Loucy (cell line): ENCODE results near the gene PTH2R.

Experiments used
- H2AFZ ChIP-seq: fragments of 200-600 bp; sonication (generic); 2 replicates; pipeline ENCODE4 v1.6.0; 2016; ENCODE audit warnings: antibody characterized with exemption, mild to moderate bottlenecking, low read length, moderate library complexity
- H3F3A ChIP-seq: fragments of 200-600 bp; 2 replicates; pipeline ENCODE4 v1.6.0; 2016; ENCODE audit warnings: antibody characterized with exemption, low read depth, mild to moderate bottlenecking
- H3K27me3 ChIP-seq: fragments of 200-600 bp; sonication (generic); 2 replicates; pipeline ENCODE4 v1.6.1; 2014; ENCODE audit warnings: low read length, mild to moderate bottlenecking; ENCODE audit not compliant: insufficient read depth, poor library complexity, severe bottlenecking
- H3K36me3 ChIP-seq: fragments of 200-600 bp; sonication (generic); 2 replicates; pipeline ENCODE4 v1.6.1; 2016; ENCODE audit warnings: low read length; ENCODE audit not compliant: insufficient read depth
- H3K4me1 ChIP-seq: fragments of 200-600 bp; sonication (generic); 2 replicates; pipeline ENCODE4 v1.5.1; 2014; ENCODE audit warnings: low read length, mild to moderate bottlenecking; ENCODE audit not compliant: insufficient read depth, poor library complexity, severe bottlenecking
- H3K4me2 ChIP-seq: fragments of 200-600 bp; sonication (generic); 2 replicates; pipeline ENCODE4 v1.6.0; 2014; ENCODE audit warnings: antibody characterized with exemption, low read length, low read depth, mild to moderate bottlenecking; ENCODE audit not compliant: poor library complexity, severe bottlenecking
- H3K4me3 ChIP-seq: fragments of 200-600 bp; sonication (generic); 2 replicates; pipeline ENCODE4 v1.5.1; 2014; ENCODE audit warnings: low read length, mild to moderate bottlenecking, mixed read lengths; ENCODE audit not compliant: poor library complexity, severe bottlenecking
- H3K79me2 ChIP-seq: fragments of 200-600 bp; sonication (generic); 2 replicates; pipeline ENCODE4 v1.6.1; 2014; ENCODE audit warnings: low read length; ENCODE audit not compliant: insufficient read depth
- H3K9ac ChIP-seq: fragments of 200-600 bp; sonication (generic); 2 replicates; pipeline ENCODE4 v1.6.0; 2014; ENCODE audit warnings: mild to moderate bottlenecking, low read depth, low read length, moderate library complexity; ENCODE audit not compliant: poor library complexity, severe bottlenecking
- H3K9me2 ChIP-seq: fragments of 200-600 bp; sonication (generic); replicated peaks from 2 replicates; pipeline ENCODE4 v1.6.1; 2016; ENCODE audit warnings: low read depth, low read length, mixed read lengths
- H3K9me3 ChIP-seq: fragments of 200-600 bp; sonication (generic); 2 replicates; pipeline ENCODE4 v1.6.1; 2014; ENCODE audit warnings: mild to moderate bottlenecking, antibody characterized with exemption, low read length, low read depth; ENCODE audit not compliant: insufficient read depth
- H4K20me1 ChIP-seq: fragments of 200-600 bp; sonication (generic); 2 replicates; pipeline ENCODE4 v1.6.0; 2014; ENCODE audit warnings: antibody characterized with exemption, low read length, mild to moderate bottlenecking; ENCODE audit not compliant: insufficient read depth, poor library complexity, severe bottlenecking
- EZH2phosphoT487 ChIP-seq: fragments of 200-600 bp; IDR thresholded peaks from 2 replicates; pipeline ENCODE4 v1.6.1; 2018; ENCODE audit warnings: antibody characterized with exemption, mild to moderate bottlenecking, moderate library complexity, borderline replicate concordance
- TF ChIP-seq, protein P1 (sequence below): fragments of 200-600 bp; sonication (generic); conservative IDR thresholded peaks from 2 replicates; pipeline ENCODE4 v1.5.1; 2014; ENCODE audit warnings: mild to moderate bottlenecking, antibody characterized with exemption, low read length

PTH2R gene

DNA sequence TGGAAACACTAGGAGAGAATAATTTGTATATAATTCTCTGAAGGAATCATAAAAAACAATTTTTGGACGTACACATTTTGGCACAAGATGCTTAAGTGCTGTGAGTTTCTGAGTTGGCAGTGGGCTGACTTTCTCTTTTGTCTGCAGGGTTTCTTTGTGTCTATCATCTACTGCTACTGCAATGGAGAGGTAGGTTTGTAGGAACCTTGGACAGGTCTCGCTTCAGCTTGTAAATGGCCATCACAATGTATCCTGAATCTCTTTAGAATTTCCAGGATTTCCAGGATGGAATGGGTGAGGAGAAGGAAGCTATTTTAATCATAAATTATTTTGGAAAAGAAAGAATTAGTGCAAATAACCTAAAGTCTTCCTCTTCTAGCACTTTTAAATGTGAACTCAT is 83.9 kb downstream of the PTH2R start:
- Histone ChIP-seq H3K36me3 (no peaks in the 10 kb centered on the region), H3K4me2 (no peak overlapping the region), H3F3A (no peaks in the 10 kb centered on the region), H2AFZ (no peak overlapping the region), H3K4me1 (no peaks in the 10 kb centered on the region), H3K27me3 (no peaks in the 10 kb centered on the region), H3K9ac (no peak overlapping the region), H3K4me3 (no peak overlapping the region), H3K79me2 (no peaks in the 10 kb centered on the region), H4K20me1 (no peaks in the 10 kb centered on the region), H3K9me2 (no peaks in the 10 kb centered on the region), H3K9me3 (no peaks in the 10 kb centered on the region)
- no peak for TF ChIP-seq EZH2phosphoT487
- TF ChIP-seq, protein P1, sequence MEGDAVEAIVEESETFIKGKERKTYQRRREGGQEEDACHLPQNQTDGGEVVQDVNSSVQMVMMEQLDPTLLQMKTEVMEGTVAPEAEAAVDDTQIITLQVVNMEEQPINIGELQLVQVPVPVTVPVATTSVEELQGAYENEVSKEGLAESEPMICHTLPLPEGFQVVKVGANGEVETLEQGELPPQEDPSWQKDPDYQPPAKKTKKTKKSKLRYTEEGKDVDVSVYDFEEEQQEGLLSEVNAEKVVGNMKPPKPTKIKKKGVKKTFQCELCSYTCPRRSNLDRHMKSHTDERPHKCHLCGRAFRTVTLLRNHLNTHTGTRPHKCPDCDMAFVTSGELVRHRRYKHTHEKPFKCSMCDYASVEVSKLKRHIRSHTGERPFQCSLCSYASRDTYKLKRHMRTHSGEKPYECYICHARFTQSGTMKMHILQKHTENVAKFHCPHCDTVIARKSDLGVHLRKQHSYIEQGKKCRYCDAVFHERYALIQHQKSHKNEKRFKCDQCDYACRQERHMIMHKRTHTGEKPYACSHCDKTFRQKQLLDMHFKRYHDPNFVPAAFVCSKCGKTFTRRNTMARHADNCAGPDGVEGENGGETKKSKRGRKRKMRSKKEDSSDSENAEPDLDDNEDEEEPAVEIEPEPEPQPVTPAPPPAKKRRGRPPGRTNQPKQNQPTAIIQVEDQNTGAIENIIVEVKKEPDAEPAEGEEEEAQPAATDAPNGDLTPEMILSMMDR, result no peak

DNA sequence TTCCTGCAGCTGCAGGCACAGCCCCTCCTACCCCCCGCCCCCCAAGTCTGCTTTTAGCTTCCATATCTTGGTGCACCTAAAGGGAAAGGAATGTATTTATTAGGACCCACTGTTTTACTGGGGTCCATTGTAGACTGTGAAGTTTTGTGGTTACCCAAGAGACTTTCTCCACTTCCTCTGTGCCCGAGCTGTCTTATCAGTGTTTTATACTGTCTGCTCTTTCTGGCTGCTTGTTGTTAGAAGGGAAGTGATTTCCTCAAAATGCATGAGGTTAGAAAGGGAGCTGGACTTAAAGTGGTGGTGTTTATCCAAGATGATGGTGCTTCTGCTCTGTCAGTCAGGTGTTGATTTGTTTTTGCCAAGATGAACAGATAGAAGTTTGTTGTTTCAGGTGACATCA is 85.0 kb downstream of the PTH2R start:
- H3K4me1 ChIP-seq, result no peaks in the 10 kb centered on the region
- H3K27me3 ChIP-seq, result no peaks in the 10 kb centered on the region
- no peaks in the 10 kb centered on the region for H3K79me2 ChIP-seq
- no peaks in the 10 kb centered on the region for H3K9me3 ChIP-seq
- no peak for TF ChIP-seq EZH2phosphoT487
- TF ChIP-seq, protein P1, result no peak
- H2AFZ ChIP-seq, result no peak overlapping the region
- no peaks in the 10 kb centered on the region for H3K9me2 ChIP-seq
- H3F3A ChIP-seq, result no peaks in the 10 kb centered on the region
- no peaks in the 10 kb centered on the region for H4K20me1 ChIP-seq
- no peaks in the 10 kb centered on the region for H3K36me3 ChIP-seq
- no peak overlapping the region for H3K4me3 ChIP-seq
- no peak overlapping the region for H3K4me2 ChIP-seq
- no peak overlapping the region for H3K9ac ChIP-seq

DNA sequence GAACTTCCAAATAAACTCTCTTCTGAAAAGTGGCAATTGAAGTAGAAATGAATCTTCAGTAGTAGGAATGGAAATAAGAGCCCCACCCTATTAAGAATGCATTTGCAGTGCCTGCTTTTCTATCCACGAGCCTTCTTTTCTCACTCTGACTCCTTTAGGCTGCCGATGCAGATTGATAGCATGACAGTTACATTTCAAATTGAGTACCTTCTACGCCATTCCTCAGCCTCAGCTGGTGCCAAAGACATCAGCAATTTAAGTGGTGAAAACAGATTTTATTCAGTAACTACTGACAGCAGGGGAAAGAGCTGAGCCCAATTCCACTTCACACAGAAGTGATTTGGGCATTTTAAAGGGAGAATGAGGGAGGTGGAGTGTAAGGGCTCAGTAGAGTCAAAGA is 85.5 kb downstream of the PTH2R start:
- Histone ChIP-seq H3F3A (no peaks in the 10 kb centered on the region), H3K9me2 (no peaks in the 10 kb centered on the region), H3K9ac (no peak overlapping the region), H3K4me2 (no peak overlapping the region), H3K4me3 (no peak overlapping the region), H2AFZ (no peak overlapping the region), H3K79me2 (no peaks in the 10 kb centered on the region), H3K9me3 (no peaks in the 10 kb centered on the region), H4K20me1 (no peaks in the 10 kb centered on the region), H3K4me1 (no peaks in the 10 kb centered on the region), H3K27me3 (no peaks in the 10 kb centered on the region), H3K36me3 (no peaks in the 10 kb centered on the region)
- TF ChIP-seq, protein P1, result no peak
- no peak for TF ChIP-seq EZH2phosphoT487
